Measurements from ENCODE around the gene CCDC3. TPM values are rescaled to one million over a fixed set of nuclear protein-coding genes. Genes with fewer than 3 reads are reported as not detected.
A peak's percentile ranks its signal among the peaks of the same experiment; 100 is the strongest.

The CCDC3 gene
- total and polyA plus RNA-seq, 4 donors = 2.2 to 12.3 (median 6.6) TPM

- Histone ChIP-seq H3K9ac (ENCODE audit: low read depth in 1 of 2, low read length in 2 of 2) (no peak overlapping the region), H3K27ac (ENCODE audit: low read depth in 1 of 2, low read length in 2 of 2) (no peak overlapping the region), H3K4me3 (ENCODE audit: low read depth in 1 of 3, low read length in 3 of 3) (no peak overlapping the region), H3K9me3 (ENCODE audit: control insufficient read depth in 4 of 4, low read length in 3 of 4) (no peaks in the 10 kb centered on the region), H3K4me1 (ENCODE audit: control insufficient read depth in 4 of 4, insufficient read depth in 4 of 4, low read length in 3 of 4) (peaks cover 7 to 33% (median 19%) of the 10 kb centered on the region in 4 donors), H3K36me3 (ENCODE audit: control insufficient read depth in 4 of 4, insufficient read depth in 3 of 4, low read depth in 1 of 4, low read length in 3 of 4) (no peaks in the 10 kb centered on the region), H3K27me3 (ENCODE audit: control insufficient read depth in 4 of 4, insufficient read depth in 4 of 4, low read length in 3 of 4) (no peaks in the 10 kb centered on the region)
- no peak for DNase-seq (ENCODE audit: low spot score)
- WGBS = 88% methylated on average over 6 of the region's 6 CpGs
- TF ChIP-seq HNF4A (conservative IDR thresholded peaks at IDR 0.05) (no peak), ATF3 (IDR thresholded peaks at IDR 0.05) (no peak), HNF4G (IDR thresholded peaks at IDR 0.05) (no peak), RXRA (IDR thresholded peaks at IDR 0.05) (no peak), TAF1 (conservative IDR thresholded peaks at IDR 0.05) (no peak), JUND (IDR thresholded peaks at IDR 0.05) (no peak), FOXA2 (IDR thresholded peaks at IDR 0.05) (no peak), FOXA1 (IDR thresholded peaks at IDR 0.05) (no peak), CTCF (IDR thresholded peaks at IDR 0.05; ENCODE audit: low read depth, low read length, missing input control) (no peak), SP1 (IDR thresholded peaks at IDR 0.05) (no peak), RAD21 (IDR thresholded peaks at IDR 0.05) (no peak), MAX (IDR thresholded peaks at IDR 0.05) (no peak), EGR1 (IDR thresholded peaks at IDR 0.05; ENCODE audit: low read depth in 2 of 2) (no peak), NR2F2 (IDR thresholded peaks at IDR 0.05) (no peak), REST (IDR thresholded peaks at IDR 0.05) (no peak), YY1 (IDR thresholded peaks at IDR 0.05) (no peak), GABPA (IDR thresholded peaks at IDR 0.05 in 1 of 2, conservative IDR thresholded peaks at IDR 0.05 in 1 of 2) (no peak)
Observed at GRCh38 chr10:12874501-12874900, 127.0 kb downstream of the CCDC3 start.

GRCh38 chr10:12873172-12873571, 128.3 kb downstream of the CCDC3 start:
- H3K4me1 ChIP-seq (ENCODE audit: control insufficient read depth in 4 of 4, insufficient read depth in 4 of 4, low read length in 3 of 4) = peaks cover 7 to 33% (median 19%) of the 10 kb centered on the region in 4 donors
- H3K27ac ChIP-seq (ENCODE audit: low read depth in 1 of 2, low read length in 2 of 2) = peak overlapping the region in 1 of 2 donors; percentile 41
- no peaks in the 10 kb centered on the region for H3K36me3 ChIP-seq (ENCODE audit: control insufficient read depth in 4 of 4, insufficient read depth in 3 of 4, low read depth in 1 of 4, low read length in 3 of 4)
- 31% methylated on average over 8 of the region's 8 CpGs for WGBS
- no peak overlapping the region for H3K9ac ChIP-seq (ENCODE audit: low read depth in 1 of 2, low read length in 2 of 2)
- H3K9me3 ChIP-seq (ENCODE audit: control insufficient read depth in 4 of 4, low read length in 3 of 4) = no peaks in the 10 kb centered on the region
- no peak overlapping the region for H3K4me3 ChIP-seq (ENCODE audit: low read depth in 1 of 3, low read length in 3 of 3)
- no peaks in the 10 kb centered on the region for H3K27me3 ChIP-seq (ENCODE audit: control insufficient read depth in 4 of 4, insufficient read depth in 4 of 4, low read length in 3 of 4)
- no peak for DNase-seq (ENCODE audit: low spot score)
- TF ChIP-seq FOXA2 (IDR thresholded peaks at IDR 0.05) = peak; percentile 72
- peak; percentile 23 for TF ChIP-seq FOXA1 (IDR thresholded peaks at IDR 0.05)
- no peak for TF ChIP-seq ATF3 (IDR thresholded peaks at IDR 0.05)
- TF ChIP-seq JUND (IDR thresholded peaks at IDR 0.05) = no peak
- no peak for TF ChIP-seq SP1 (IDR thresholded peaks at IDR 0.05)
- peak in 1 of 2 donors; percentile 14 for TF ChIP-seq HNF4A (conservative IDR thresholded peaks at IDR 0.05)
- TF ChIP-seq EGR1 (IDR thresholded peaks at IDR 0.05; ENCODE audit: low read depth in 2 of 2) = peak; percentile 72 to 82
- no peak for TF ChIP-seq HNF4G (IDR thresholded peaks at IDR 0.05)
- no peak for TF ChIP-seq GABPA (IDR thresholded peaks at IDR 0.05 in 1 of 2, conservative IDR thresholded peaks at IDR 0.05 in 1 of 2)
- no peak for TF ChIP-seq TAF1 (conservative IDR thresholded peaks at IDR 0.05)
- TF ChIP-seq REST (IDR thresholded peaks at IDR 0.05) = no peak
- no peak for TF ChIP-seq RXRA (IDR thresholded peaks at IDR 0.05)
- TF ChIP-seq RAD21 (IDR thresholded peaks at IDR 0.05) = no peak
- TF ChIP-seq NR2F2 (IDR thresholded peaks at IDR 0.05) = no peak
- TF ChIP-seq CTCF (IDR thresholded peaks at IDR 0.05; ENCODE audit: low read depth, low read length, missing input control) = no peak
- TF ChIP-seq YY1 (IDR thresholded peaks at IDR 0.05) = no peak

Measured in liver (tissue), 9 donors.